T-cell (primary cell): ENCODE data around the gene DRC1. TPM values are rescaled to one million over a fixed set of nuclear protein-coding genes. Genes with fewer than 3 reads are reported as not detected.

Experiments used
- ATAC-seq, 4 experiments: fragments of 200-7000 bp in 3 of 4; fragments of 150-1000 bp in 1 of 4; cut with Tn5 transposase; replicated peaks in 1 of 4; 1 replicate in 3 of 4; 2 replicates in 1 of 4; pipeline ENCODE4 v1.10.0; 2021; ENCODE audit warnings: moderate library complexity in 3 of 4, mild to moderate bottlenecking in 2 of 4, moderate number of reproducible peaks in 1 of 4
- CTCF ChIA-PET, 2 donors: fragments of 300-600 bp; sonication (Branson Sonifier 250); formaldehyde crosslinking; loops; one replicate each; lab custom pipeline; 2022; ENCODE audit warnings: antibody characterized with exemption in 2 of 2; lab: Charles Lee
- POLR2A ChIA-PET, 2 donors: fragments of 300-600 bp; sonication (Branson Sonifier 250); formaldehyde crosslinking; loops; one replicate each; lab custom pipeline; 2022; ENCODE audit warnings: antibody characterized with exemption in 2 of 2; lab: Charles Lee
- DNase-seq, 35 experiments: peaks; one replicate each; pipeline versions ENCODE4 v3.0.0 to v3.0.0-alpha.2; 2013 to 2023
- H3K27ac ChIP-seq: one replicate; pipeline ENCODE4 v1.5.1; 2013; ENCODE audit warnings: low read length
- H3K27me3 ChIP-seq, 2 experiments: replicated peaks in 1 of 2; 1 replicate in 1 of 2; 2 replicates in 1 of 2; pipeline versions ENCODE4 v1.6.1 to v1.7.0; 2013; ENCODE audit warnings: low read length in 1 of 2, mixed read lengths in 1 of 2; ENCODE audit not compliant: control insufficient read depth in 2 of 2, insufficient read depth in 2 of 2; ENCODE audit errors: extremely low read depth in 1 of 2
- H3K36me3 ChIP-seq, 2 donors: 1 replicate in 1 of 2; 2 replicates in 1 of 2; pipeline versions ENCODE4 v1.6.1 to v1.7.0; 2013; ENCODE audit warnings: low read length in 1 of 2; ENCODE audit not compliant: control insufficient read depth in 2 of 2, insufficient read depth in 1 of 2; ENCODE audit errors: extremely low read depth in 1 of 2
- H3K4me1 ChIP-seq, 2 experiments: 1 replicate in 1 of 2; 2 replicates in 1 of 2; pipeline versions ENCODE4 v1.6.1 to v1.7.0; 2013; ENCODE audit warnings: low read length in 2 of 2, mixed read lengths in 1 of 2; ENCODE audit not compliant: insufficient read depth in 2 of 2, control insufficient read depth in 1 of 2; ENCODE audit errors: extremely low read depth in 1 of 2
- H3K4me3 ChIP-seq, 2 donors: 1 replicate in 1 of 2; 2 replicates in 1 of 2; pipeline versions ENCODE4 v1.5.1 to v1.7.0; 2013; ENCODE audit warnings: mild to moderate bottlenecking in 2 of 2, low read length in 1 of 2, moderate library complexity in 1 of 2; ENCODE audit not compliant: control insufficient read depth in 1 of 2; ENCODE audit errors: extremely low read depth in 1 of 2
- H3K9me3 ChIP-seq: 2 replicates; pipeline ENCODE4 v1.7.0; 2013
- H3K27ac Mint-ChIP-seq, 2 donors: one replicate each; pipeline ENCODE4 v1.8.0; 2020 to 2021; ENCODE audit warnings: mild to moderate bottlenecking in 2 of 2, mixed read lengths in 2 of 2
- H3K27me3 Mint-ChIP-seq, 2 donors: one replicate each; pipeline ENCODE4 v1.8.0; 2021 to 2022; ENCODE audit warnings: mixed read lengths in 2 of 2
- H3K36me3 Mint-ChIP-seq: one replicate; pipeline ENCODE4 v1.8.0; 2021; ENCODE audit warnings: mixed read lengths
- H3K4me1 Mint-ChIP-seq, 3 donors: one replicate each; pipeline ENCODE4 v1.8.0; 2020 to 2022; ENCODE audit warnings: mixed read lengths in 3 of 3, mild to moderate bottlenecking in 1 of 3
- H3K4me3 Mint-ChIP-seq, 3 donors: one replicate each; pipeline ENCODE4 v1.8.0; 2020 to 2022; ENCODE audit warnings: mild to moderate bottlenecking in 3 of 3, mixed read lengths in 3 of 3, moderate library complexity in 3 of 3
- H3K9me3 Mint-ChIP-seq, 3 donors: one replicate each; pipeline ENCODE4 v1.8.0; 2020 to 2022; ENCODE audit warnings: mixed read lengths in 3 of 3
- WGBS: methylation state at CpG from one replicate; pipeline ENCODE4 v1.1.5; 2013; ENCODE audit warnings: missing lambda C conversion rate; ENCODE audit not compliant: insufficient coverage; 5-methylcytosine and 5-hydroxymethylcytosine counted together
- total RNA-seq, 35 experiments: library from RNA in 6 of 35; stranded (reverse) in 6 of 35; fragments of 120-200 nt in 1 of 35; gene quantifications; one replicate each; pipeline versions ENCODE4 v1.2.1 to v1.2.4 and lab custom pipeline; 2013 to 2026

Gene DRC1
- total RNA-seq, 5 donors from 2014 or later (not counting 1 experiment from before 2014, with no cell fraction given), result not detected

GRCh38 chr2:26483957-26484565 is 82.3 kb downstream of the DRC1 start:
- no peaks in the 10 kb centered on the region for H3K4me1 Mint-ChIP-seq
- Histone ChIP-seq H3K36me3 (no peaks in the 10 kb centered on the region), H3K4me3 (no peak overlapping the region), H3K27me3 (peaks cover 0 to 27% of the 10 kb centered on the region in 2 experiments), H3K27ac (no peak overlapping the region), H3K4me1 (no peaks in the 10 kb centered on the region), H3K9me3 (no peaks in the 10 kb centered on the region)
- POLR2A ChIA-PET, result no interaction called here
- no peaks in the 10 kb centered on the region for H3K36me3 Mint-ChIP-seq
- ATAC-seq (no peak), DNase-seq (no peak)
- no peaks in the 10 kb centered on the region for H3K9me3 Mint-ChIP-seq
- no peak overlapping the region for H3K27ac Mint-ChIP-seq
- no peaks in the 10 kb centered on the region for H3K27me3 Mint-ChIP-seq
- CTCF ChIA-PET, result no interaction called here
- 91% methylated on average over 6 of the region's 13 CpGs for WGBS
- H3K4me3 Mint-ChIP-seq, result no peak overlapping the region

- ChIA-PET POLR2A (no interaction called here), CTCF (no interaction called here)
- no peaks in the 10 kb centered on the region for H3K4me1 ChIP-seq
- no peaks in the 10 kb centered on the region for H3K9me3 ChIP-seq
- H3K36me3 ChIP-seq, result no peaks in the 10 kb centered on the region
- H3K36me3 Mint-ChIP-seq, result no peaks in the 10 kb centered on the region
- no peak overlapping the region for H3K27ac Mint-ChIP-seq
- no peak overlapping the region for H3K4me3 ChIP-seq
- ATAC-seq (no peak), DNase-seq (no peak)
- peaks cover 0 to 1% of the 10 kb centered on the region in 2 donors for H3K27me3 Mint-ChIP-seq
- WGBS, result 33% methylated on average over 1 of the region's 4 CpGs
- no peak overlapping the region for H3K4me3 Mint-ChIP-seq
- no peak overlapping the region for H3K27ac ChIP-seq
- H3K27me3 ChIP-seq, result peaks cover 0 to 26% of the 10 kb centered on the region in 2 experiments
- no peaks in the 10 kb centered on the region for H3K4me1 Mint-ChIP-seq
- H3K9me3 Mint-ChIP-seq, result no peaks in the 10 kb centered on the region
Observed at GRCh38 chr2:26484579-26484978, 82.9 kb downstream of the DRC1 start.

DNA sequence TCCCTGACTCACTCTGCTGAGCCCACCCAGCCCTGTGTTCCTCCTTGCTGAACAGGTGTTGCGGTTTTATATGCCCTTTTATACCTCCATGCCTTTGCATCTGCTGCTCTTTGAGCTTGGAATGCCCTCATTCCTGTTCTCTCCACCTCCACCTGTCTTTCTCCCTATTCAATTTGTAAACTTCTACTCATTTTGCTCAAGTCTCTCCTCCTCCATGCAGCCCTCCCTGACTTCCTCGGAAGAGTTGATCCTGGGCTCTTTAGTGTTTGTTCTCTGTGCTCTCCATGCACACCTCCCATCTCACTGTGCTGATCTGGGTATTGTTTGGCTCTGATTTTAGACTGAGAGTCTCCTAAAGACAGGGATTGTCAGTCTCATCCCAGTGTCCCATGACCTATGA is 83.4 kb downstream of the DRC1 start:
- no peaks in the 10 kb centered on the region for H3K9me3 Mint-ChIP-seq
- Histone ChIP-seq H3K27ac (no peak overlapping the region), H3K9me3 (no peaks in the 10 kb centered on the region), H3K4me3 (no peak overlapping the region), H3K36me3 (no peaks in the 10 kb centered on the region), H3K27me3 (peaks cover 0 to 25% of the 10 kb centered on the region in 2 experiments), H3K4me1 (no peaks in the 10 kb centered on the region)
- POLR2A ChIA-PET, result no interaction called here
- no peak overlapping the region for H3K27ac Mint-ChIP-seq
- H3K4me1 Mint-ChIP-seq, result no peaks in the 10 kb centered on the region
- no peak for ATAC-seq
- peaks cover 0 to 1% of the 10 kb centered on the region in 2 donors for H3K27me3 Mint-ChIP-seq
- H3K36me3 Mint-ChIP-seq, result no peaks in the 10 kb centered on the region
- no peak for DNase-seq
- CTCF ChIA-PET, result no interaction called here
- H3K4me3 Mint-ChIP-seq, result no peak overlapping the region
- 90% methylated on average over 1 of the region's 2 CpGs for WGBS

- no peak overlapping the region for H3K27ac Mint-ChIP-seq
- WGBS, result 73% methylated on average over 8 of the region's 8 CpGs
- H3K4me3 ChIP-seq, result no peak overlapping the region
- DNase-seq, result no peak
- no peak overlapping the region for H3K4me3 Mint-ChIP-seq
- ChIA-PET POLR2A (no interaction called here), CTCF (no interaction called here)
- no peaks in the 10 kb centered on the region for H3K4me1 Mint-ChIP-seq
- H3K27me3 ChIP-seq, result peaks cover 0 to 24% of the 10 kb centered on the region in 2 experiments
- H3K9me3 Mint-ChIP-seq, result no peaks in the 10 kb centered on the region
- ATAC-seq, result no peak
- H3K36me3 ChIP-seq, result no peaks in the 10 kb centered on the region
- no peaks in the 10 kb centered on the region for H3K4me1 ChIP-seq
- peaks cover 0 to 1% of the 10 kb centered on the region in 2 donors for H3K27me3 Mint-ChIP-seq
- no peaks in the 10 kb centered on the region for H3K36me3 Mint-ChIP-seq
- H3K27ac ChIP-seq, result no peak overlapping the region
- no peaks in the 10 kb centered on the region for H3K9me3 ChIP-seq
Observed at GRCh38 chr2:26485725-26486418, 84.2 kb downstream of the DRC1 start.

DNA sequence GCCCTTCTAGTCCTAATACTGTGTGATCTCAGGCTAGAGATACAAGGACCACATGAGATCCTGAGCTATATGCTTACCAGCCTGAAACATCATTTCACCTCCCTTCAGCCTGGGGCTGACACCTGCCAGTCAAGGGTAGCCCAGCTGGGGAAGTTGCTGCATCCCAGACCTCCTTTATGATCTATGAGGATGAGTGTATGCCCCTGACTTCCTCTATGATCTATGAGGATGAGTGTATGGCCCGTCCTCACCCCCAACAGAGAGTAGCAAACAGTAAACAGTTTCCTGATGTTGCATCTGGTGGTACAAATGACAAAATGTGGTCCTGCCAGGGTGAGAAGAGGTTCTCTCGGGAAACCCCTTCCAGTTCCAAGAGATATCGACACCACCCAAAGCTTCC is 85.1 kb downstream of the DRC1 start:
- no peak overlapping the region for H3K27ac Mint-ChIP-seq
- Histone ChIP-seq H3K9me3 (no peaks in the 10 kb centered on the region), H3K4me3 (no peak overlapping the region), H3K36me3 (no peaks in the 10 kb centered on the region), H3K27me3 (peaks cover 0 to 29% of the 10 kb centered on the region in 2 experiments), H3K27ac (no peak overlapping the region), H3K4me1 (no peaks in the 10 kb centered on the region)
- ChIA-PET CTCF (no interaction called here), POLR2A (no interaction called here)
- ATAC-seq (no peak), DNase-seq (no peak)
- no peaks in the 10 kb centered on the region for H3K4me1 Mint-ChIP-seq
- H3K9me3 Mint-ChIP-seq, result no peaks in the 10 kb centered on the region
- no peaks in the 10 kb centered on the region for H3K36me3 Mint-ChIP-seq
- H3K27me3 Mint-ChIP-seq, result peaks cover 0 to 1% of the 10 kb centered on the region in 2 donors
- WGBS, result 92% methylated on average over 2 of the region's 3 CpGs
- H3K4me3 Mint-ChIP-seq, result no peak overlapping the region

GRCh38 chr2:26487192-26487591 is 85.5 kb downstream of the DRC1 start:
- Histone ChIP-seq H3K4me3 (no peak overlapping the region), H3K27me3 (peaks cover 0 to 29% of the 10 kb centered on the region in 2 experiments), H3K9me3 (no peaks in the 10 kb centered on the region), H3K36me3 (no peaks in the 10 kb centered on the region), H3K4me1 (no peaks in the 10 kb centered on the region), H3K27ac (no peak overlapping the region)
- ChIA-PET POLR2A (no interaction called here), CTCF (no interaction called here)
- ATAC-seq (no peak), DNase-seq (no peak)
- H3K27me3 Mint-ChIP-seq, result peaks cover 0 to 1% of the 10 kb centered on the region in 2 donors
- H3K9me3 Mint-ChIP-seq, result no peaks in the 10 kb centered on the region
- H3K27ac Mint-ChIP-seq, result no peak overlapping the region
- 24% methylated on average over 4 of the region's 5 CpGs for WGBS
- no peaks in the 10 kb centered on the region for H3K4me1 Mint-ChIP-seq
- H3K4me3 Mint-ChIP-seq, result no peak overlapping the region
- no peaks in the 10 kb centered on the region for H3K36me3 Mint-ChIP-seq
